ENCODE measurements around the gene MIB1. TPM values are rescaled to one million over a fixed set of nuclear protein-coding genes. Genes with fewer than 3 reads are reported as not detected.

MIB1 gene
- total and polyA plus RNA-seq, 2 experiments from 2014 or later, result 10.8 to 56.7 TPM

- TF ChIP-seq ZNF462 (CRISPR knock-in tag; IDR thresholded peaks at IDR 0.05) (no peak), CTCF (conservative IDR thresholded peaks at IDR 0.05; ENCODE audit: low read depth in 2 of 2) (no peak), EZH2 (IDR thresholded peaks at IDR 0.05; ENCODE audit: low read depth, unreplicated experiment) (no peak), ETS1 (IDR thresholded peaks at IDR 0.05) (no peak), JUNB (IDR thresholded peaks at IDR 0.05; ENCODE audit: unreplicated experiment) (no peak), ZNF331 (CRISPR knock-in tag; IDR thresholded peaks at IDR 0.05; ENCODE audit: low read depth) (no peak)
Observed at GRCh38 chr18:21760321-21760720, 19.7 kb downstream of the MIB1 start (continued).

All from GM23338 (cell line).